ENCODE data around the gene ARFRP1.

Gene ARFRP1

GRCh38 chr20:63691711-63692435 is 15.9 kb downstream of the ARFRP1 start:
- DNase-seq (ENCODE audit: low read depth in 1 of 2, low spot score in 1 of 2): no peak

- DNase-seq (ENCODE audit: low read depth in 1 of 2, low spot score in 1 of 2): no peak
These were observed 16.7 kb downstream of the ARFRP1 start for GRCh38 chr20:63690898-63691710.

GRCh38 chr20:63690003-63690897 is 17.5 kb downstream of the ARFRP1 start:
- DNase-seq (ENCODE audit: low read depth in 1 of 2, low spot score in 1 of 2): no peak

- no peak for DNase-seq (ENCODE audit: low read depth in 1 of 2, low spot score in 1 of 2)
These were observed 18.5 kb downstream of the ARFRP1 start for GRCh38 chr20:63689046-63690002.

- DNase-seq (ENCODE audit: low read depth in 1 of 2, low spot score in 1 of 2): no peak
These were observed 19.3 kb downstream of the ARFRP1 start for GRCh38 chr20:63688228-63689045.

GRCh38 chr20:63687419-63688178 is 20.2 kb downstream of the ARFRP1 start:
- no peak for DNase-seq (ENCODE audit: low read depth in 1 of 2, low spot score in 1 of 2)

- DNase-seq (ENCODE audit: low read depth in 1 of 2, low spot score in 1 of 2): peak in 1 of 2 donors; percentile 40
These were observed 21.1 kb downstream of the ARFRP1 start for GRCh38 chr20:63686492-63687321.

- no peak for DNase-seq (ENCODE audit: low read depth in 1 of 2, low spot score in 1 of 2)
These were observed 21.7 kb downstream of the ARFRP1 start for GRCh38 chr20:63686094-63686491.

GRCh38 chr20:63685269-63686026 is 22.3 kb downstream of the ARFRP1 start:
- no peak for DNase-seq (ENCODE audit: low read depth in 1 of 2, low spot score in 1 of 2)

GRCh38 chr20:63682384-63683139 is 25.2 kb downstream of the ARFRP1 start:
- DNase-seq (ENCODE audit: low read depth in 1 of 2, low spot score in 1 of 2): no peak

GRCh38 chr20:63681609-63682142 is 26.1 kb downstream of the ARFRP1 start:
- no peak for DNase-seq (ENCODE audit: low read depth in 1 of 2, low spot score in 1 of 2)

- no peak for DNase-seq (ENCODE audit: low read depth in 1 of 2, low spot score in 1 of 2)
These were observed 26.7 kb downstream of the ARFRP1 start for GRCh38 chr20:63680857-63681608.

- no peak for DNase-seq (ENCODE audit: low read depth in 1 of 2, low spot score in 1 of 2)
These were observed 27.3 kb downstream of the ARFRP1 start for GRCh38 chr20:63680427-63680826.

- no peak for DNase-seq (ENCODE audit: low read depth in 1 of 2, low spot score in 1 of 2)
These were observed 27.9 kb downstream of the ARFRP1 start for GRCh38 chr20:63679799-63680305.

Data from stimulated activated CD4-positive, alpha-beta T cell treated with anti-CD3 and anti-CD28 coated beads, Interleukin-15, amount 100 ng/mL, for 1 hour (primary cell).